Mesothelial cell of epicardium (in vitro differentiated cells): Measurements from ENCODE around the gene TMEM200C. TPM values are rescaled to one million over a fixed set of nuclear protein-coding genes. Genes with fewer than 3 reads are reported as not detected.

Source experiments
- DNase-seq, 2 experiments: peaks; one replicate each; pipeline ENCODE4 v3.0.0; 2021; ENCODE audit warnings: low spot score in 2 of 2; ENCODE audit not compliant: unreplicated experiment in 2 of 2
- H3K27ac Mint-ChIP-seq: 2 replicates; pipeline ENCODE4 v1.8.0; 2021; ENCODE audit warnings: mixed read lengths
- H3K27me3 Mint-ChIP-seq: 2 replicates; pipeline ENCODE4 v1.8.0; 2021; ENCODE audit warnings: low read depth, mixed read lengths
- H3K36me3 Mint-ChIP-seq: 2 replicates; pipeline ENCODE4 v1.8.0; 2021; ENCODE audit warnings: mixed read lengths
- H3K4me1 Mint-ChIP-seq: 2 replicates; pipeline ENCODE4 v1.8.0; 2021; ENCODE audit warnings: mixed read lengths
- H3K4me3 Mint-ChIP-seq: 2 replicates; pipeline ENCODE4 v1.8.0; 2021; ENCODE audit warnings: mild to moderate bottlenecking, moderate library complexity, mixed read lengths
- H3K9me3 Mint-ChIP-seq: 2 replicates; pipeline ENCODE4 v1.8.0; 2021; ENCODE audit warnings: mixed read lengths
- CTCF ChIP-seq: fragments of 200-600 bp; sonication (generic); IDR thresholded peaks from one replicate; pipeline ENCODE4 v1.5.0; 2021; ENCODE audit warnings: antibody characterized with exemption; ENCODE audit not compliant: unreplicated experiment
- total RNA-seq: library from RNA; stranded (reverse); gene quantifications from 3 replicates; pipeline ENCODE4 v1.2.1, GENCODE V29; 2021

The TMEM200C gene
- total RNA-seq, 1 donor from 2014 or later, result 9.5 TPM

GRCh38 chr18:5939801-5940667 lies 44.7 kb upstream of the TMEM200C start:
- Mint-ChIP-seq H3K27ac (no peak overlapping the region), H3K4me1 (peaks cover 9% of the 10 kb centered on the region), H3K27me3 (no peaks in the 10 kb centered on the region), H3K36me3 (no peaks in the 10 kb centered on the region), H3K4me3 (no peak overlapping the region), H3K9me3 (no peaks in the 10 kb centered on the region)
- no peak for TF ChIP-seq CTCF
- DNase-seq, result no peak

DNA sequence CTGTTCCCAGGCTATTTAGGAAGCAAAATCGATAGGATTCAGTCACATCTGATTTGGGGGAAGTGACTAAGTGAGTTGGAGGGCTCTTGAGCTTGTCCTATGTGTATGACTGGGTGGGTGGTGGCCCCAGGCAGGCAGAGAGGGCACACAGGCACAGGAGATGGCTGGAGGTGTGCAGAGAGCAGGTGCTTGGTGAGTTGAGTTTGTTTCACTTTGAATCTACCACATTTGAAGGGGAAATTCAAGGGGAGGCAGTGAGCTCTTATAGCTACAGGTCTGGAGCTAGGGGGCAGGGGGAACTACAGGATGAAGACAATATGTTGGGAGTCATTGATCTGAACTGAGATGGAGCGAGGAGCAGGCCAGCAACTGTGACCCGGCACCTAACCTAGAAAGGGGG lies 42.5 kb upstream of the TMEM200C start:
- H3K27ac Mint-ChIP-seq, result no peak overlapping the region
- no peak overlapping the region for H3K4me3 Mint-ChIP-seq
- no peak for TF ChIP-seq CTCF
- H3K27me3 Mint-ChIP-seq, result no peaks in the 10 kb centered on the region
- H3K4me1 Mint-ChIP-seq, result no peaks in the 10 kb centered on the region
- no peaks in the 10 kb centered on the region for H3K36me3 Mint-ChIP-seq
- no peaks in the 10 kb centered on the region for H3K9me3 Mint-ChIP-seq
- DNase-seq, result no peak

- Mint-ChIP-seq H3K4me3 (no peak overlapping the region), H3K9me3 (no peaks in the 10 kb centered on the region), H3K27ac (no peak overlapping the region), H3K27me3 (no peaks in the 10 kb centered on the region), H3K4me1 (no peaks in the 10 kb centered on the region), H3K36me3 (no peaks in the 10 kb centered on the region)
- TF ChIP-seq CTCF, result no peak
- no peak for DNase-seq
Observed at GRCh38 chr18:5937121-5937520, 41.8 kb upstream of the TMEM200C start.

DNA sequence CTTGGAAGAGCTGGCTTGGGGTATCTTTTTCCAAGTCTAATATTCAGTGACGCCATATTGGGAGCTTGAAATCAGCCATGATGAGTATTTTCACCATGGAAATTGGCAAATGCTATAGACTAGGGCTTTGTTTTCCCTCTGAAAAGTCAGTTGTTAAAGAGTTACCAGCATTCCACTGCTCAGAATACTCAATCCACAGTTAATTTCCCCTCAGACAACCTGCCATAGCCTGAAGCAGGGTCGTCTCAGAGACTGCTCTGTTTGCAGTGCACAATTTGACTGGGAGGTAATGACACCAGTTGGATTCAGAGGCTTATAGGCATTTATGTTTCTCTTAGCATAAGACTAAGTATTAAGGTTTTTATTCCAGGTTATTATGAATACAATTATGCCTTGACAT lies 35.5 kb upstream of the TMEM200C start:
- Mint-ChIP-seq H3K4me1 (no peaks in the 10 kb centered on the region), H3K36me3 (peaks cover 8% of the 10 kb centered on the region), H3K4me3 (no peak overlapping the region), H3K27me3 (no peaks in the 10 kb centered on the region), H3K27ac (no peak overlapping the region), H3K9me3 (peaks cover 28% of the 10 kb centered on the region)
- no peak for DNase-seq
- no peak for TF ChIP-seq CTCF

GRCh38 chr18:5918205-5918858 lies 23.0 kb upstream of the TMEM200C start:
- DNase-seq, result no peak
- Mint-ChIP-seq H3K27ac (no peak overlapping the region), H3K4me3 (no peak overlapping the region), H3K36me3 (peaks cover 12% of the 10 kb centered on the region), H3K9me3 (no peaks in the 10 kb centered on the region), H3K4me1 (no peaks in the 10 kb centered on the region), H3K27me3 (no peaks in the 10 kb centered on the region)
- TF ChIP-seq CTCF, result no peak
